ENCODE results near the gene MDP1. TPM values are rescaled to one million over a fixed set of nuclear protein-coding genes. Genes with fewer than 3 reads are reported as not detected.
"Not testable (repeated sequence)": the region's sequence is repeated elsewhere in the genome, so short reads cannot be mapped to it uniquely, and the experiment has no call there.

MDP1 gene
- total and polyA plus RNA-seq, 2 experiments from 2014 or later: 39.3 to 70.5 TPM

- H3K27ac ChIP-seq: no peak overlapping the region
- DNase-seq (ENCODE audit: low read depth in 1 of 2, low spot score in 1 of 2): no peak
- no peaks in the 10 kb centered on the region for H3K27me3 ChIP-seq
- H3K9me3 ChIP-seq (ENCODE audit: low read depth): no peaks in the 10 kb centered on the region
- TF ChIP-seq CTCF (IDR thresholded peaks at IDR 0.05; ENCODE audit: low read depth, low read length): no peak
- no peaks in the 10 kb centered on the region for H3K4me1 ChIP-seq (ENCODE audit: low read depth)
- H3K4me3 ChIP-seq: no peak overlapping the region
- peaks cover 11% of the 10 kb centered on the region for H3K36me3 ChIP-seq
Observed at GRCh38 chr14:24211311-24211710, 4.6 kb downstream of the MDP1 start.

- no peak for DNase-seq (ENCODE audit: low read depth in 1 of 2, low spot score in 1 of 2)
- H3K4me1 ChIP-seq (ENCODE audit: low read depth): no peaks in the 10 kb centered on the region
- no peak overlapping the region for H3K27ac ChIP-seq
- no peak overlapping the region for H3K4me3 ChIP-seq
- no peaks in the 10 kb centered on the region for H3K9me3 ChIP-seq (ENCODE audit: low read depth)
- H3K27me3 ChIP-seq: no peaks in the 10 kb centered on the region
- H3K36me3 ChIP-seq: peaks cover 11% of the 10 kb centered on the region
- TF ChIP-seq CTCF (IDR thresholded peaks at IDR 0.05; ENCODE audit: low read depth, low read length): no peak
Observed at GRCh38 chr14:24207625-24208024, 8.2 kb downstream of the MDP1 start.

- no peak for TF ChIP-seq CTCF (IDR thresholded peaks at IDR 0.05; ENCODE audit: low read depth, low read length)
- Histone ChIP-seq H3K27ac (no peak overlapping the region), H3K36me3 (peaks cover 11% of the 10 kb centered on the region), H3K4me3 (no peak overlapping the region), H3K27me3 (no peaks in the 10 kb centered on the region), H3K4me1 (ENCODE audit: low read depth) (no peaks in the 10 kb centered on the region), H3K9me3 (ENCODE audit: low read depth) (no peaks in the 10 kb centered on the region)
- DNase-seq (ENCODE audit: low read depth in 1 of 2, low spot score in 1 of 2): no peak
Observed at GRCh38 chr14:24207104-24207551, 8.7 kb downstream of the MDP1 start.

- Histone ChIP-seq H3K36me3 (peaks cover 11% of the 10 kb centered on the region), H3K9me3 (ENCODE audit: low read depth) (no peaks in the 10 kb centered on the region), H3K27me3 (no peaks in the 10 kb centered on the region), H3K27ac (no peak overlapping the region), H3K4me3 (no peak overlapping the region), H3K4me1 (ENCODE audit: low read depth) (no peaks in the 10 kb centered on the region)
- no peak for TF ChIP-seq CTCF (IDR thresholded peaks at IDR 0.05; ENCODE audit: low read depth, low read length)
- no peak for DNase-seq (ENCODE audit: low read depth in 1 of 2, low spot score in 1 of 2)
Observed at GRCh38 chr14:24206260-24207103, 9.4 kb downstream of the MDP1 start.

GRCh38 chr14:24204163-24205146 lies 11.4 kb downstream of the MDP1 start:
- Histone ChIP-seq H3K27me3 (no peaks in the 10 kb centered on the region), H3K36me3 (peaks cover 3% of the 10 kb centered on the region), H3K4me3 (no peak overlapping the region), H3K4me1 (ENCODE audit: low read depth) (no peaks in the 10 kb centered on the region), H3K27ac (no peak overlapping the region), H3K9me3 (ENCODE audit: low read depth) (no peaks in the 10 kb centered on the region)
- no peak for TF ChIP-seq CTCF (IDR thresholded peaks at IDR 0.05; ENCODE audit: low read depth, low read length)
- DNase-seq (ENCODE audit: low read depth in 1 of 2, low spot score in 1 of 2): no peak

- DNase-seq (ENCODE audit: low read depth in 1 of 2, low spot score in 1 of 2); H3K27me3 ChIP-seq; H3K36me3 ChIP-seq; H3K4me3 ChIP-seq; H3K4me1 ChIP-seq (ENCODE audit: low read depth); H3K27ac ChIP-seq; H3K9me3 ChIP-seq (ENCODE audit: low read depth): not testable (repeated sequence)
Observed at GRCh38 chr14:24203249-24203886, 12.5 kb downstream of the MDP1 start.

- not testable (repeated sequence) for H3K27me3 ChIP-seq; H3K9me3 ChIP-seq (ENCODE audit: low read depth); DNase-seq (ENCODE audit: low read depth in 1 of 2, low spot score in 1 of 2); H3K4me3 ChIP-seq; H3K27ac ChIP-seq; H3K4me1 ChIP-seq (ENCODE audit: low read depth); H3K36me3 ChIP-seq
Observed at GRCh38 chr14:24202538-24202937, 13.3 kb downstream of the MDP1 start.

All from cardiac muscle cell (in vitro differentiated cells and primary cell).